Astrocyte of the cerebellum (primary cell): ENCODE data around the gene UGT1A5.

Experiments used
- DNase-seq: peaks from one replicate; pipeline ENCODE4 v3.0.0-alpha.2; 2011; ENCODE audit warnings: low read depth
- H3K4me3 ChIP-seq: 2 replicates; pipeline ENCODE4 v1.5.1; 2011; ENCODE audit warnings: mild to moderate bottlenecking, low read depth, low read length, moderate library complexity
- in situ Hi-C: cut with HindIII; loops from 2 replicates; pipeline ENCODE4 v1.10.0; 2017; ENCODE audit warnings: low sequenced_read_pairs
- TF ChIP-seq, protein P1 (sequence below): IDR thresholded peaks from 2 replicates; pipeline ENCODE4 v1.5.1; 2012; ENCODE audit warnings: low read length, low read depth, moderate library complexity, mild to moderate bottlenecking; ENCODE audit errors: missing control alignments

Gene UGT1A5

DNA sequence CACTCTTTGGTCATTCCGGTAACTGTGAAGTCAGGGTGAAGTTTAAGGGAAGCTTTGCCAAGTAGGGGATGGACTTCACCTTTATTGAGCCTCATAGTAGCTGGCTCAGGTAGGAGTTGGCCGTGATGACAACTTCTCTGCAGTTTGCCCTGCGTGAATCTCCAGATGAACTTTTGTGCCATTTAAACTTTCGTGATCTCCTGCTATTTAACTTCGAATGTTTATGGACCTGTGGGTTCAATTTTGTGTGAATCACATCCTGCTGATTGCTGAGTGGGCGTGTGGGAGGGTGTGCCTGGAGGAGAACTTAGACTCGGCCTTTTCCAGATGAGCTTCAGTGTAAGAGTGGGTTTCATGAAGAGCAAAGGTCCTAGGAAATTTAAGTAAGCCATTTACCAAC lies 51.6 kb downstream of the UGT1A5 start:
- in situ Hi-C loops, result no loop called here
- DNase-seq, result no peak
- TF ChIP-seq, protein P1, sequence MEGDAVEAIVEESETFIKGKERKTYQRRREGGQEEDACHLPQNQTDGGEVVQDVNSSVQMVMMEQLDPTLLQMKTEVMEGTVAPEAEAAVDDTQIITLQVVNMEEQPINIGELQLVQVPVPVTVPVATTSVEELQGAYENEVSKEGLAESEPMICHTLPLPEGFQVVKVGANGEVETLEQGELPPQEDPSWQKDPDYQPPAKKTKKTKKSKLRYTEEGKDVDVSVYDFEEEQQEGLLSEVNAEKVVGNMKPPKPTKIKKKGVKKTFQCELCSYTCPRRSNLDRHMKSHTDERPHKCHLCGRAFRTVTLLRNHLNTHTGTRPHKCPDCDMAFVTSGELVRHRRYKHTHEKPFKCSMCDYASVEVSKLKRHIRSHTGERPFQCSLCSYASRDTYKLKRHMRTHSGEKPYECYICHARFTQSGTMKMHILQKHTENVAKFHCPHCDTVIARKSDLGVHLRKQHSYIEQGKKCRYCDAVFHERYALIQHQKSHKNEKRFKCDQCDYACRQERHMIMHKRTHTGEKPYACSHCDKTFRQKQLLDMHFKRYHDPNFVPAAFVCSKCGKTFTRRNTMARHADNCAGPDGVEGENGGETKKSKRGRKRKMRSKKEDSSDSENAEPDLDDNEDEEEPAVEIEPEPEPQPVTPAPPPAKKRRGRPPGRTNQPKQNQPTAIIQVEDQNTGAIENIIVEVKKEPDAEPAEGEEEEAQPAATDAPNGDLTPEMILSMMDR, result no peak
- H3K4me3 ChIP-seq, result no peak overlapping the region

DNA sequence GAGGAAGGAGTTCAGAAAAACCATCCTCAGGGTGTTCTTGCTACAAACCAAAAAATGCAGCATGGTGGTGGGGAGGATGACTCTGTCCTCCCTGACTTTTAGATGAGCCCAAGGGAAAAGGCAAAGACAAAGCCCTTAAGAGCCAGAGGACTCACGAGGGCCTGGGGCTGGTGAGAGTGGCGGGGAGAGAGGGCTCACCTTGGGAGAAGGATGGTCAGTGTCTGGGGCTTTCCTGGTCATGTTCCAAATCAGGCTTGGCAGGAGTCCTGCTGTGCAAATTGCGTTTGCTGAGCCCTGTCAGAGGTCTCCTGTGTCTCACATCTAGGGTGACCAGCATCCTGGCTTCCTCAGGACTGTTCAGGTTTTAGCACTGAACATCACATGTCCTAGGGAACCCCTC lies 52.1 kb downstream of the UGT1A5 start:
- no peak overlapping the region for H3K4me3 ChIP-seq
- TF ChIP-seq, protein P1, result no peak
- DNase-seq, result no peak
- in situ Hi-C loops, result no loop called here

DNA sequence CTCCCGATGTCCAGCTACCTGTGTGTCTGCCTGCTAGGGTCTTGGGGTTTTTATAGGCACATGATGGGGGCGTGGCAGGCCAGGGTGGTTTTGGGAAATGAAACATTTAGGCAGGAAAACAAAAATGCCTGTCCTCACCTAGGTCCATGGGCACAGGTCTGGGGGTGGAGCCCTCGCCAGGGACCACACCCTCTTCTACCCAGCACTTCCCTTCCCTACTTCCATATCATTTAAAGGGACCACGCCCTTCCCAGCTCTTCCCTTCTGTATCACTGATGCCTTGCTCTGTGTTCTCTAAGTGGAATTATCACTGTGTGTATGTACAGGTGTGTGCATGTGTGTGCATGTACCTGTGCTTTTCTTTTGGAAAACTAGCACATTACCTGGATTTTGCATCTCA lies 53.7 kb downstream of the UGT1A5 start:
- no peak overlapping the region for H3K4me3 ChIP-seq
- no peak for DNase-seq
- in situ Hi-C loops, result no loop called here
- TF ChIP-seq, protein P1, result no peak

DNA sequence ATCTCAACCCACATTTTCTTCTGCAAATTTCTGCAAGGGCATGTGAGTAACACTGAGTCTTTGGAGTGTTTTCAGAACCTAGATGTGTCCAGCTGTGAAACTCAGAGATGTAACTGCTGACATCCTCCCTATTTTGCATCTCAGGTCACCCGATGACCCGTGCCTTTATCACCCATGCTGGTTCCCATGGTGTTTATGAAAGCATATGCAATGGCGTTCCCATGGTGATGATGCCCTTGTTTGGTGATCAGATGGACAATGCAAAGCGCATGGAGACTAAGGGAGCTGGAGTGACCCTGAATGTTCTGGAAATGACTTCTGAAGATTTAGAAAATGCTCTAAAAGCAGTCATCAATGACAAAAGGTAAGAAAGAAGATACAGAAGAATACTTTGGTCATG lies 55.4 kb downstream of the UGT1A5 start:
- DNase-seq, result no peak
- no peak overlapping the region for H3K4me3 ChIP-seq
- TF ChIP-seq, protein P1, result no peak
- in situ Hi-C loops, result no loop called here

DNA sequence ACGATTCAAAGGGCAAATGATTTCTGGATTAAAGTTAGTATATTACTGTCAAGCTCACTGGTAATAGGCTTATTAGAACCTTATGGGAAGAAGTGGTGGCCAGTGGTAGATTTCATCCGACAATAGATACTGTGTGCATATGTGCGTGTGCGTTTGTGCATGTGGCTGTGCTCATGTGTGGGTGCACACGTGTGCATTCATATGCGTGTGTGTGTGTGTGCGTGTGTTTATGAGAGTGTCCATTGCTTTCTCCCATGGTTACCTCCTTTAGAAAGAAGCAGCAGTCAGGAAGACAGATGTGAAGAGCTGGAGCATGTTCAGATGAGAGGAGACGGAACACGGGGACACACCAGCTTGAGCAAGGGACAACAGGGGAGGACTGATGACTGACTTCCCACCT lies 56.6 kb downstream of the UGT1A5 start:
- in situ Hi-C loops, result no loop called here
- no peak for DNase-seq
- H3K4me3 ChIP-seq, result no peak overlapping the region
- TF ChIP-seq, protein P1, result no peak

DNA sequence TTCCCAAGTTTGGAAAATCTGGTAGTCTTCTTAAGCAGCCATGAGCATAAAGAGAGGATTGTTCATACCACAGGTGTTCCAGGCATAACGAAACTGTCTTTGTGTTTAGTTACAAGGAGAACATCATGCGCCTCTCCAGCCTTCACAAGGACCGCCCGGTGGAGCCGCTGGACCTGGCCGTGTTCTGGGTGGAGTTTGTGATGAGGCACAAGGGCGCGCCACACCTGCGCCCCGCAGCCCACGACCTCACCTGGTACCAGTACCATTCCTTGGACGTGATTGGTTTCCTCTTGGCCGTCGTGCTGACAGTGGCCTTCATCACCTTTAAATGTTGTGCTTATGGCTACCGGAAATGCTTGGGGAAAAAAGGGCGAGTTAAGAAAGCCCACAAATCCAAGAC lies 59.4 kb downstream of the UGT1A5 start:
- H3K4me3 ChIP-seq, result no peak overlapping the region
- no peak for DNase-seq
- TF ChIP-seq, protein P1, result no peak
- in situ Hi-C loops, result no loop called here

DNA sequence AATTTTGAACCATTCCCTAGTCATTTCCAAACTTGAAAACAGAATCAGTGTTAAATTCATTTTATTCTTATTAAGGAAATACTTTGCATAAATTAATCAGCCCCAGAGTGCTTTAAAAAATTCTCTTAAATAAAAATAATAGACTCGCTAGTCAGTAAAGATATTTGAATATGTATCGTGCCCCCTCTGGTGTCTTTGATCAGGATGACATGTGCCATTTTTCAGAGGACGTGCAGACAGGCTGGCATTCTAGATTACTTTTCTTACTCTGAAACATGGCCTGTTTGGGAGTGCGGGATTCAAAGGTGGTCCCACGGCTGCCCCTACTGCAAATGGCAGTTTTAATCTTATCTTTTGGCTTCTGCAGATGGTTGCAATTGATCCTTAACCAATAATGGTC lies 59.9 kb downstream of the UGT1A5 start:
- in situ Hi-C loops, result no loop called here
- TF ChIP-seq, protein P1, result no peak
- H3K4me3 ChIP-seq, result no peak overlapping the region
- DNase-seq, result no peak
